Activated CD4-positive, alpha-beta T cell treated with anti-CD3 and anti-CD28 coated beads, Interleukin-2, amount 10 ng/mL, durations not matched to agents 24 days and 14 days (primary cell): ENCODE measurements around the gene DYSF. TPM values are rescaled to one million over a fixed set of nuclear protein-coding genes. Genes with fewer than 3 reads are reported as not detected.

Experiments used
- DNase-seq: peaks from one replicate; pipeline ENCODE4 v3.0.0; 2022
- H3K27ac Mint-ChIP-seq: one replicate; pipeline ENCODE4 v1.8.0; 2022; ENCODE audit warnings: mild to moderate bottlenecking, mixed read lengths
- H3K27me3 Mint-ChIP-seq: one replicate; pipeline ENCODE4 v1.8.0; 2022; ENCODE audit warnings: mixed read lengths
- H3K36me3 Mint-ChIP-seq: one replicate; pipeline ENCODE4 v1.8.0; 2022; ENCODE audit warnings: low read depth, mild to moderate bottlenecking, mixed read lengths
- H3K4me1 Mint-ChIP-seq: one replicate; pipeline ENCODE4 v1.8.0; 2021; ENCODE audit warnings: mixed read lengths
- H3K4me3 Mint-ChIP-seq: one replicate; pipeline ENCODE4 v1.8.0; 2022; ENCODE audit warnings: mild to moderate bottlenecking, moderate library complexity, mixed read lengths
- H3K9me3 Mint-ChIP-seq: one replicate; pipeline ENCODE4 v1.8.0; 2021; ENCODE audit warnings: mixed read lengths
- intact Hi-C: fragments of 100-400 bp; cut with micrococcal nuclease; formaldehyde crosslinking; loops from one replicate; pipeline ENCODE4 v1.15.1; 2023
- total RNA-seq: library from RNA; stranded (reverse); gene quantifications from 2 replicates; pipeline ENCODE4 v1.2.3, GENCODE V29; 2022

Gene DYSF
- total RNA-seq, 1 donor from 2014 or later = not detected

GRCh38 chr2:71670430-71670795 lies 217.1 kb downstream of the DYSF start:
- intact Hi-C loops = no loop called here
- H3K9me3 Mint-ChIP-seq = no peaks in the 10 kb centered on the region
- no peak for DNase-seq
- no peaks in the 10 kb centered on the region for H3K36me3 Mint-ChIP-seq
- H3K27me3 Mint-ChIP-seq = no peaks in the 10 kb centered on the region
- H3K4me1 Mint-ChIP-seq = peaks cover 2% of the 10 kb centered on the region
- no peak overlapping the region for H3K27ac Mint-ChIP-seq
- no peak overlapping the region for H3K4me3 Mint-ChIP-seq

- Mint-ChIP-seq H3K9me3 (no peaks in the 10 kb centered on the region), H3K27me3 (no peaks in the 10 kb centered on the region), H3K27ac (no peak overlapping the region), H3K4me1 (peaks cover 2% of the 10 kb centered on the region), H3K4me3 (no peak overlapping the region), H3K36me3 (no peaks in the 10 kb centered on the region)
- intact Hi-C loops = no loop called here
- DNase-seq = no peak
These were observed 218.0 kb downstream of the DYSF start for GRCh38 chr2:71671203-71671854.

- peaks cover 2% of the 10 kb centered on the region for H3K4me1 Mint-ChIP-seq
- H3K36me3 Mint-ChIP-seq = no peaks in the 10 kb centered on the region
- intact Hi-C loops = no loop called here
- no peaks in the 10 kb centered on the region for H3K9me3 Mint-ChIP-seq
- H3K4me3 Mint-ChIP-seq = no peak overlapping the region
- H3K27ac Mint-ChIP-seq = no peak overlapping the region
- no peak for DNase-seq
- no peaks in the 10 kb centered on the region for H3K27me3 Mint-ChIP-seq
These were observed 218.8 kb downstream of the DYSF start for GRCh38 chr2:71671895-71672825.

GRCh38 chr2:71672826-71673795 lies 219.8 kb downstream of the DYSF start:
- Mint-ChIP-seq H3K27me3 (no peaks in the 10 kb centered on the region), H3K4me1 (no peaks in the 10 kb centered on the region), H3K9me3 (no peaks in the 10 kb centered on the region), H3K27ac (no peak overlapping the region), H3K36me3 (no peaks in the 10 kb centered on the region), H3K4me3 (no peak overlapping the region)
- intact Hi-C loops = no loop called here
- no peak for DNase-seq

- no peak overlapping the region for H3K27ac Mint-ChIP-seq
- no peaks in the 10 kb centered on the region for H3K9me3 Mint-ChIP-seq
- DNase-seq = no peak
- no peaks in the 10 kb centered on the region for H3K36me3 Mint-ChIP-seq
- no peaks in the 10 kb centered on the region for H3K27me3 Mint-ChIP-seq
- H3K4me1 Mint-ChIP-seq = no peaks in the 10 kb centered on the region
- intact Hi-C loops = no loop called here
- H3K4me3 Mint-ChIP-seq = no peak overlapping the region
These were observed 220.9 kb downstream of the DYSF start for GRCh38 chr2:71674158-71674851.

GRCh38 chr2:71675296-71675695 lies 221.9 kb downstream of the DYSF start:
- intact Hi-C loops = no loop called here
- H3K36me3 Mint-ChIP-seq = no peaks in the 10 kb centered on the region
- H3K27me3 Mint-ChIP-seq = no peaks in the 10 kb centered on the region
- DNase-seq = no peak
- no peaks in the 10 kb centered on the region for H3K9me3 Mint-ChIP-seq
- no peak overlapping the region for H3K4me3 Mint-ChIP-seq
- H3K27ac Mint-ChIP-seq = no peak overlapping the region
- no peaks in the 10 kb centered on the region for H3K4me1 Mint-ChIP-seq

GRCh38 chr2:71678874-71679273 lies 225.5 kb downstream of the DYSF start:
- no peaks in the 10 kb centered on the region for H3K27me3 Mint-ChIP-seq
- no peaks in the 10 kb centered on the region for H3K4me1 Mint-ChIP-seq
- DNase-seq = no peak
- no peaks in the 10 kb centered on the region for H3K36me3 Mint-ChIP-seq
- no peaks in the 10 kb centered on the region for H3K9me3 Mint-ChIP-seq
- no peak overlapping the region for H3K4me3 Mint-ChIP-seq
- intact Hi-C loops = no loop called here
- no peak overlapping the region for H3K27ac Mint-ChIP-seq

- intact Hi-C loops = no loop called here
- H3K4me1 Mint-ChIP-seq = no peaks in the 10 kb centered on the region
- H3K27ac Mint-ChIP-seq = no peak overlapping the region
- no peak overlapping the region for H3K4me3 Mint-ChIP-seq
- no peaks in the 10 kb centered on the region for H3K9me3 Mint-ChIP-seq
- no peaks in the 10 kb centered on the region for H3K27me3 Mint-ChIP-seq
- no peaks in the 10 kb centered on the region for H3K36me3 Mint-ChIP-seq
- no peak for DNase-seq
These were observed 226.1 kb downstream of the DYSF start for GRCh38 chr2:71679491-71679890.

GRCh38 chr2:71680925-71681324 lies 227.6 kb downstream of the DYSF start:
- H3K4me1 Mint-ChIP-seq = no peaks in the 10 kb centered on the region

GRCh38 chr2:71681626-71682025 lies 228.3 kb downstream of the DYSF start:
- no peaks in the 10 kb centered on the region for H3K9me3 Mint-ChIP-seq
- no peak for DNase-seq
- H3K27me3 Mint-ChIP-seq = no peaks in the 10 kb centered on the region
- no peak overlapping the region for H3K27ac Mint-ChIP-seq
- no peaks in the 10 kb centered on the region for H3K4me1 Mint-ChIP-seq
- no peak overlapping the region for H3K4me3 Mint-ChIP-seq
- no peaks in the 10 kb centered on the region for H3K36me3 Mint-ChIP-seq
- intact Hi-C loops = no loop called here

More at GRCh38 chr2:71680925-71681324, 227.6 kb downstream of the DYSF start:
- H3K36me3 Mint-ChIP-seq = no peaks in the 10 kb centered on the region
- DNase-seq = no peak
- no peak overlapping the region for H3K27ac Mint-ChIP-seq
- no peaks in the 10 kb centered on the region for H3K27me3 Mint-ChIP-seq
- no peak overlapping the region for H3K4me3 Mint-ChIP-seq
- H3K9me3 Mint-ChIP-seq = no peaks in the 10 kb centered on the region
- intact Hi-C loops = no loop called here

- no peak for DNase-seq
- Mint-ChIP-seq H3K36me3 (no peaks in the 10 kb centered on the region), H3K4me3 (no peak overlapping the region), H3K27me3 (no peaks in the 10 kb centered on the region), H3K9me3 (no peaks in the 10 kb centered on the region), H3K4me1 (no peaks in the 10 kb centered on the region), H3K27ac (no peak overlapping the region)
- intact Hi-C loops = no loop called here
These were observed 229.0 kb downstream of the DYSF start for GRCh38 chr2:71682341-71682740.

- no peaks in the 10 kb centered on the region for H3K4me1 Mint-ChIP-seq
- no peaks in the 10 kb centered on the region for H3K9me3 Mint-ChIP-seq
- H3K36me3 Mint-ChIP-seq = no peaks in the 10 kb centered on the region
- intact Hi-C loops = no loop called here
- no peaks in the 10 kb centered on the region for H3K27me3 Mint-ChIP-seq
- no peak for DNase-seq
- no peak overlapping the region for H3K27ac Mint-ChIP-seq
- H3K4me3 Mint-ChIP-seq = no peak overlapping the region
These were observed 229.7 kb downstream of the DYSF start for GRCh38 chr2:71683070-71683469.

GRCh38 chr2:71683666-71684065 lies 230.3 kb downstream of the DYSF start:
- Mint-ChIP-seq H3K27me3 (no peaks in the 10 kb centered on the region), H3K9me3 (no peaks in the 10 kb centered on the region), H3K4me3 (no peak overlapping the region), H3K27ac (no peak overlapping the region), H3K36me3 (no peaks in the 10 kb centered on the region), H3K4me1 (no peaks in the 10 kb centered on the region)
- intact Hi-C loops = no loop called here
- no peak for DNase-seq
